Esophagus (tissue), 2 donors: ENCODE data around the gene PLEKHA7. TPM values are rescaled to one million over a fixed set of nuclear protein-coding genes. Genes with fewer than 3 reads are reported as not detected.

Source experiments
- H3K27ac ChIP-seq, 2 donors: one replicate each; pipeline ENCODE4 v1.5.1; 2013; ENCODE audit warnings: low read depth in 2 of 2, mild to moderate bottlenecking in 2 of 2, inconsistent platforms in 1 of 2, low read length in 1 of 2, moderate library complexity in 1 of 2
- H3K27me3 ChIP-seq, 2 donors: one replicate each; pipeline ENCODE4 v1.6.1; 2013; ENCODE audit warnings: low read length in 2 of 2, control low read depth in 1 of 2, mild to moderate bottlenecking in 1 of 2; ENCODE audit not compliant: insufficient read depth in 2 of 2, control insufficient read depth in 1 of 2
- H3K36me3 ChIP-seq, 2 donors: one replicate each; pipeline ENCODE4 v1.6.1; 2013; ENCODE audit warnings: low read length in 1 of 2; ENCODE audit not compliant: control insufficient read depth in 2 of 2, insufficient read depth in 2 of 2
- H3K4me1 ChIP-seq, 2 donors: one replicate each; pipeline ENCODE4 v1.6.1; 2013; ENCODE audit warnings: low read length in 1 of 2; ENCODE audit not compliant: control insufficient read depth in 2 of 2, insufficient read depth in 2 of 2
- H3K4me3 ChIP-seq, 2 donors: one replicate each; pipeline ENCODE4 v1.5.1; 2013; ENCODE audit warnings: low read length in 2 of 2, mild to moderate bottlenecking in 2 of 2, low read depth in 1 of 2, moderate library complexity in 1 of 2
- H3K9me3 ChIP-seq, 2 donors: one replicate each; pipeline ENCODE4 v1.6.1; 2013; ENCODE audit warnings: mild to moderate bottlenecking in 2 of 2, low read depth in 1 of 2, low read length in 1 of 2, moderate library complexity in 1 of 2; ENCODE audit not compliant: control insufficient read depth in 2 of 2, insufficient read depth in 1 of 2
- WGBS, 2 donors: extraction: QIAGEN DNeasy Blood & Tissue Kit; methylation state at CpG; one replicate each; pipeline ENCODE4 v1.1.7; 2013; 5-methylcytosine and 5-hydroxymethylcytosine counted together
- polyA plus RNA-seq, 2 donors: library from polyadenylated mRNA; stranded (reverse); fragments of 200-250 nt; gene quantifications; one replicate each; pipeline ENCODE4 v1.2.3, GENCODE V29; 2013
- donor health status: healthy with polysubstance abuse.
- donor health status: Bipolar disorder and iron deficiency.

PLEKHA7 gene
- polyA plus RNA-seq, 2 donors = 41.4 to 46.0 TPM

DNA sequence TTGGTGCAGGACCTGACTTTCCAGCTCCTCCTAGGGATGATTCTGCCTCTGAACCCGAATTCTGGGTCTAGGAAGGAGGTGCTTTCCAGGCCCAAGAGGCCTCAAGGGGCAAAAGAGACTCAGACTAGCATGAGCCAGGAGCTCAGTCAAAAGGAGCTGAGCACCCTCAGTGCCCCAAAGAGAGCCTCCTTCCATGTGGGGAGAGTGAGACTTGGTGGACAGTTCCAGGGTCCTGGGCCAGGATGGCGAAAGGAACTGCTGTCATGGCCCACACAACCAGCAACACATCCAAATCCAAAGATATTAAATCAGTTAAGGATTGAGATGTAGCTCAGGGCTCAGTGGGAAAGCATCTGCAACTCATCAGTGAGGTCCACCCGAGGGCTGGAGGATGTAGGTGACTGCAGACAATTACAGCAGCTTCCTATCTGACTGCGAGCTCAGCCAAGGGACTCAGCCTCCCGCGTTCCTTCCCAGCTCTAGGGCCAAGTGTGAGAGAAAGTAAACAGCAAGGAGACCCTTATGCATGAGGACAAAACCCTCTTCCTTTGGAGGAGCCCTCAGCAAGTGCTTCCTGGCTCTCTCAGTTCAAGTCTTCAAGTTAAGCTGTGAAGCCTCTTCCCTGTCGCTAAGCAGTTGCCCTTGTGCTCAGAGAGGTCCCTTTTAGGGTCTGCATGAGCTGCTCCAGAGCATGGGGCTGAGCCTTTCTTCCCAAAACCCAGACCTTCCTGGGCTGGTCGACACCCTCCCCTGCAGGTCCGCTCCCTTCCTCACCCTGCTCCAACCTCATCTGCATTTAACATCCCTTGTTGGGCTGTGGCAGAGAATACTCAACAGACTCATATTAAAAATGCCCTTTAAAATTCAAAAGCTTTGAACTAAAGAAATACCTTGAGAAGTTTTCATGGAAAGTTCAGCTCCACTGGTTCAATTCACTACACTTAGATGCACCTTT, 240.0 kb downstream of the PLEKHA7 start:
- no peaks in the 10 kb centered on the region for H3K9me3 ChIP-seq

DNA sequence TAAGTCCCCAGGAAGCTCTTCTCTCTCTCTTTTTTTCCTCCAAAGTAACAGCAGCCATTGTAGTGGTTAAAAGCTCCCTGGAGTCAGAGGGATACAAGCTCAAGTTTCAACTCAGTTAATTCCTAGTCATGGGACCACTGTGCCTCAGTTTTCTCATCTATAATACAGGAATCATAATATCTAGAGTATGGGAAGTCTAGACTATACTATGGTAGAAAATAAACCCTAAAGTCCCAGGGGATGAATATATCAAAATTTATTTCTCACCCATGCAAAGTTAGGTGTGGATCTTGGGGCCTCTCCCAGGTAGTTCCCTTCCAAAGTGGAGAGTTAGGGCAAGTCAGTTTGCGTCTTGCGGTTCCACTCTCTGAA, 242.1 kb downstream of the PLEKHA7 start:
- Histone ChIP-seq H3K36me3 (peaks cover 0 to 15% of the 10 kb centered on the region in 2 donors), H3K9me3 (no peaks in the 10 kb centered on the region), H3K4me1 (peaks cover 0 to 2% of the 10 kb centered on the region in 2 donors), H3K27ac (no peak overlapping the region), H3K27me3 (peaks cover 0 to 4% of the 10 kb centered on the region in 2 donors), H3K4me3 (no peak overlapping the region)
- 97 to 100% methylated on average over 2 of the region's 2 CpGs for WGBS, 2 donors

More for the DNA sequence above, 240.0 kb downstream of the PLEKHA7 start:
- Histone ChIP-seq H3K36me3 (peaks cover 0 to 18% of the 10 kb centered on the region in 2 donors), H3K27me3 (peaks cover 0 to 4% of the 10 kb centered on the region in 2 donors), H3K4me3 (no peak overlapping the region), H3K27ac (no peak overlapping the region), H3K4me1 (peaks cover 0 to 6% of the 10 kb centered on the region in 2 donors)
- WGBS, 2 donors = 74 to 78% methylated on average over 9 of the region's 9 CpGs

- 92 to 93% methylated on average over 12 of the region's 12 CpGs for WGBS, 2 donors
- Histone ChIP-seq H3K27me3 (peaks cover 0 to 4% of the 10 kb centered on the region in 2 donors), H3K36me3 (peaks cover 0 to 15% of the 10 kb centered on the region in 2 donors), H3K4me3 (no peak overlapping the region), H3K27ac (no peak overlapping the region), H3K4me1 (peaks cover 0 to 2% of the 10 kb centered on the region in 2 donors), H3K9me3 (no peaks in the 10 kb centered on the region)
Observed at GRCh38 chr11:16771350-16772140, 242.7 kb downstream of the PLEKHA7 start.

DNA sequence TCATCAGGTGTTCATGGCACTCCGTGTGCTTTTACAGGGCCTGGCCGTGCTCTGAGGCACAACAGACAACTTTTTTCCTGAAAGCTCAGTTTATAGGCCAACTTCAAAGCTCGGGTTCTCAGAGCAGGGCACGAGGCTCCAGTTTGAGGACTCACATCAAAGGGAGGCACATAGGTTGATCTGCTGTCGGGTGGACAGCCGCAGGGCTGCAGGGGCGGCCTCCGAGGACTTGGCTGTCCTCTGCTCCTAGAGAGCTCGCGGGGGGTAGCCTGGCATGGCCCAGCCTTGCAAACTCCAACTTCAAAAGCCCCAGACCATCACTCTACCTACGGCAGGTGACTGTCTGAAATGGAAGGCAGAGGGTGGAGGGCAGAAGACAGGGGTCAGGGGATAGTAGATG, 244.2 kb downstream of the PLEKHA7 start:
- 78 to 83% methylated on average over 11 of the region's 11 CpGs for WGBS, 2 donors
- Histone ChIP-seq H3K9me3 (no peaks in the 10 kb centered on the region), H3K4me1 (no peaks in the 10 kb centered on the region), H3K36me3 (peaks cover 0 to 12% of the 10 kb centered on the region in 2 donors), H3K4me3 (no peak overlapping the region), H3K27ac (no peak overlapping the region), H3K27me3 (peaks cover 0 to 4% of the 10 kb centered on the region in 2 donors)

- Histone ChIP-seq H3K9me3 (no peaks in the 10 kb centered on the region), H3K4me3 (no peak overlapping the region), H3K4me1 (no peaks in the 10 kb centered on the region), H3K27me3 (peaks cover 0 to 4% of the 10 kb centered on the region in 2 donors), H3K27ac (no peak overlapping the region), H3K36me3 (peaks cover 0 to 12% of the 10 kb centered on the region in 2 donors)
- whole genome bisulfite sequencing, 2 donors = 64 to 79% methylated on average over 3 to 4 of the region's 4 CpGs
Observed at GRCh38 chr11:16769386-16769785, 244.8 kb downstream of the PLEKHA7 start.

GRCh38 chr11:16767957-16768356, 246.3 kb downstream of the PLEKHA7 start:
- WGBS, 2 donors = 92 to 94% methylated on average over 4 of the region's 4 CpGs

GRCh38 chr11:16767137-16767536, 247.1 kb downstream of the PLEKHA7 start:
- H3K27ac ChIP-seq = no peak overlapping the region
- WGBS, 2 donors = 81 to 84% methylated on average over 4 of the region's 4 CpGs
- H3K4me3 ChIP-seq = no peak overlapping the region
- H3K27me3 ChIP-seq = no peaks in the 10 kb centered on the region
- no peaks in the 10 kb centered on the region for H3K9me3 ChIP-seq
- H3K4me1 ChIP-seq = no peaks in the 10 kb centered on the region
- peaks cover 0 to 7% of the 10 kb centered on the region in 2 donors for H3K36me3 ChIP-seq

More at GRCh38 chr11:16767957-16768356, 246.3 kb downstream of the PLEKHA7 start:
- peaks cover 0 to under 1% of the 10 kb centered on the region in 2 donors for H3K27me3 ChIP-seq
- no peak overlapping the region for H3K27ac ChIP-seq
- H3K4me1 ChIP-seq = no peaks in the 10 kb centered on the region
- peaks cover 0 to 9% of the 10 kb centered on the region in 2 donors for H3K36me3 ChIP-seq
- H3K4me3 ChIP-seq = no peak overlapping the region
- no peaks in the 10 kb centered on the region for H3K9me3 ChIP-seq

DNA sequence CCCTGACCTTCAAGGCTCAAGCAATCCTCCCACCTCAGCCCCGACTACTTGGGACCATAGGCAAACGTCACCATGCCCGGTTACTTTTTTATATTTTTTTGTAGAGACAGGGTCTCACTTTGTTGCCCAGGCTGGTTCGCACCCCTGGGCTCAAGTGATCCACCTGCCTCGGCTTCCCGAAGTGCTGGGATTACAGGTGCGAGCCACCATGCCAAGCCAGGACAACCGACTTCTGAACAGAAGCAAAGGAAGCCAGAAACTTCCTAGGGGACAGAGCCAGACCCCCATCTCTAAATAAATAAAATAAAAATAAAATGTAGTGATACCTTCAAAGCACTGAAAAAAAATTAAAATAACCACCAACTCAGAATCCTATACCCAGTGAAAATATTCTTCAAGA, 249.3 kb downstream of the PLEKHA7 start:
- WGBS, 2 donors = 91 to 93% methylated on average over 8 of the region's 8 CpGs
- no peaks in the 10 kb centered on the region for H3K4me1 ChIP-seq
- H3K27me3 ChIP-seq = no peaks in the 10 kb centered on the region
- H3K4me3 ChIP-seq = no peak overlapping the region
- peaks cover 0 to 7% of the 10 kb centered on the region in 2 donors for H3K36me3 ChIP-seq
- no peaks in the 10 kb centered on the region for H3K9me3 ChIP-seq
- no peak overlapping the region for H3K27ac ChIP-seq

- 88 to 99% methylated on average over 1 of the region's 1 CpG for WGBS, 2 donors
- H3K4me1 ChIP-seq = no peaks in the 10 kb centered on the region
Observed at GRCh38 chr11:16763746-16764145, 250.5 kb downstream of the PLEKHA7 start.

More at GRCh38 chr11:16763746-16764145, 250.5 kb downstream of the PLEKHA7 start:
- peaks cover 0 to 6% of the 10 kb centered on the region in 2 donors for H3K36me3 ChIP-seq
- no peak overlapping the region for H3K4me3 ChIP-seq
- no peaks in the 10 kb centered on the region for H3K27me3 ChIP-seq
- no peak overlapping the region for H3K27ac ChIP-seq
- H3K9me3 ChIP-seq = no peaks in the 10 kb centered on the region
